Adipocyte (in vitro differentiated cells): Measurements from ENCODE around the gene MICU2.
"Not testable (repeated sequence)": the region's sequence is repeated elsewhere in the genome, so short reads cannot be mapped to it uniquely, and the experiment has no call there.

Experiments used
- DNase-seq: peaks from one replicate; pipeline ENCODE4 v3.0.0-alpha.2; 2015; ENCODE audit warnings: low read depth
- H3K27me3 ChIP-seq: replicated peaks from 2 replicates; pipeline ENCODE4 v1.7.0; 2013; ENCODE audit warnings: mild to moderate bottlenecking, low read length, moderate library complexity; ENCODE audit not compliant: control insufficient read depth, insufficient read depth
- H3K36me3 ChIP-seq: 2 replicates; pipeline ENCODE4 v1.7.0; 2013; ENCODE audit warnings: low read length, mild to moderate bottlenecking, moderate library complexity; ENCODE audit not compliant: control insufficient read depth, insufficient read depth, severe bottlenecking
- H3K4me1 ChIP-seq: 2 replicates; pipeline ENCODE4 v1.7.0; 2013; ENCODE audit warnings: mild to moderate bottlenecking, low read length, moderate library complexity; ENCODE audit not compliant: control insufficient read depth, insufficient read depth
- H3K4me3 ChIP-seq: 2 replicates; pipeline ENCODE4 v1.7.0; 2013; ENCODE audit warnings: mild to moderate bottlenecking, low read length, moderate library complexity
- H3K9ac ChIP-seq: 2 replicates; pipeline ENCODE4 v1.7.0; 2013; ENCODE audit warnings: mild to moderate bottlenecking, low read length, moderate library complexity
- H3K9me3 ChIP-seq: 2 replicates; pipeline ENCODE4 v1.7.0; 2013; ENCODE audit warnings: mild to moderate bottlenecking, low read length, moderate library complexity; ENCODE audit not compliant: control insufficient read depth

MICU2 gene

GRCh38 chr13:21569686-21570085 is 34.3 kb downstream of the MICU2 start:
- DNase-seq: no peak
- H3K9ac ChIP-seq: no peak overlapping the region
- H3K9me3 ChIP-seq: no peaks in the 10 kb centered on the region
- no peaks in the 10 kb centered on the region for H3K4me1 ChIP-seq
- H3K36me3 ChIP-seq: peaks cover 10% of the 10 kb centered on the region
- no peaks in the 10 kb centered on the region for H3K27me3 ChIP-seq
- H3K4me3 ChIP-seq: no peak overlapping the region

- no peak overlapping the region for H3K9ac ChIP-seq
- H3K4me1 ChIP-seq: no peaks in the 10 kb centered on the region
- no peaks in the 10 kb centered on the region for H3K9me3 ChIP-seq
- H3K27me3 ChIP-seq: no peaks in the 10 kb centered on the region
- peaks cover 19% of the 10 kb centered on the region for H3K36me3 ChIP-seq
- no peak overlapping the region for H3K4me3 ChIP-seq
- DNase-seq: no peak
Observed at GRCh38 chr13:21568854-21569253, 35.1 kb downstream of the MICU2 start.

GRCh38 chr13:21567714-21568113 is 36.3 kb downstream of the MICU2 start:
- no peak for DNase-seq
- Histone ChIP-seq H3K9ac (no peak overlapping the region), H3K36me3 (peaks cover 23% of the 10 kb centered on the region)

GRCh38 chr13:21557995-21558394 is 46.0 kb downstream of the MICU2 start:
- Histone ChIP-seq H3K4me1 (peaks cover 18% of the 10 kb centered on the region), H3K9ac (no peak overlapping the region), H3K36me3 (peaks cover 2% of the 10 kb centered on the region), H3K9me3 (no peaks in the 10 kb centered on the region), H3K4me3 (no peak overlapping the region), H3K27me3 (no peaks in the 10 kb centered on the region)
- no peak for DNase-seq

More at GRCh38 chr13:21567714-21568113, 36.3 kb downstream of the MICU2 start:
- H3K4me1 ChIP-seq: no peaks in the 10 kb centered on the region
- no peaks in the 10 kb centered on the region for H3K9me3 ChIP-seq
- H3K27me3 ChIP-seq: no peaks in the 10 kb centered on the region
- H3K4me3 ChIP-seq: no peak overlapping the region

GRCh38 chr13:21556051-21556450 is 47.9 kb downstream of the MICU2 start:
- H3K9me3 ChIP-seq: no peaks in the 10 kb centered on the region
- H3K4me1 ChIP-seq: peaks cover 18% of the 10 kb centered on the region
- H3K27me3 ChIP-seq: no peaks in the 10 kb centered on the region
- peak overlapping the region; percentile 32 for H3K9ac ChIP-seq
- H3K36me3 ChIP-seq: no peaks in the 10 kb centered on the region
- H3K4me3 ChIP-seq: peak overlapping the region; percentile 66
- DNase-seq: peak; percentile 19

GRCh38 chr13:21553261-21553660 is 50.7 kb downstream of the MICU2 start:
- not testable (repeated sequence) for H3K4me3 ChIP-seq, H3K36me3 ChIP-seq, H3K9ac ChIP-seq, DNase-seq, H3K27me3 ChIP-seq, H3K9me3 ChIP-seq
- H3K4me1 ChIP-seq: peaks cover 18% of the 10 kb centered on the region

- Histone ChIP-seq H3K27me3 (no peaks in the 10 kb centered on the region), H3K4me3 (no peak overlapping the region), H3K9me3 (no peaks in the 10 kb centered on the region), H3K4me1 (peaks cover 10% of the 10 kb centered on the region), H3K9ac (no peak overlapping the region), H3K36me3 (no peaks in the 10 kb centered on the region)
- no peak for DNase-seq
Observed at GRCh38 chr13:21550918-21551317, 53.1 kb downstream of the MICU2 start.

GRCh38 chr13:21549633-21550032 is 54.3 kb downstream of the MICU2 start:
- no peak overlapping the region for H3K4me3 ChIP-seq
- no peaks in the 10 kb centered on the region for H3K36me3 ChIP-seq
- H3K27me3 ChIP-seq: no peaks in the 10 kb centered on the region
- no peak overlapping the region for H3K9ac ChIP-seq
- H3K4me1 ChIP-seq: peaks cover 5% of the 10 kb centered on the region
- no peak for DNase-seq
- no peaks in the 10 kb centered on the region for H3K9me3 ChIP-seq

GRCh38 chr13:21548577-21548976 is 55.4 kb downstream of the MICU2 start:
- Histone ChIP-seq H3K9ac (no peak overlapping the region), H3K4me1 (peaks cover 5% of the 10 kb centered on the region), H3K27me3 (no peaks in the 10 kb centered on the region), H3K9me3 (no peaks in the 10 kb centered on the region), H3K4me3 (no peak overlapping the region), H3K36me3 (no peaks in the 10 kb centered on the region)
- no peak for DNase-seq

- H3K4me3 ChIP-seq: no peak overlapping the region
- no peaks in the 10 kb centered on the region for H3K36me3 ChIP-seq
- no peaks in the 10 kb centered on the region for H3K9me3 ChIP-seq
- no peaks in the 10 kb centered on the region for H3K27me3 ChIP-seq
- peak; percentile 62 for DNase-seq
- peaks cover 16% of the 10 kb centered on the region for H3K4me1 ChIP-seq
- H3K9ac ChIP-seq: no peak overlapping the region
Observed at GRCh38 chr13:21546372-21546771, 57.6 kb downstream of the MICU2 start.

- Histone ChIP-seq H3K9ac (no peak overlapping the region), H3K4me3 (no peak overlapping the region), H3K4me1 (peaks cover 16% of the 10 kb centered on the region), H3K36me3 (no peaks in the 10 kb centered on the region), H3K9me3 (no peaks in the 10 kb centered on the region), H3K27me3 (no peaks in the 10 kb centered on the region)
- no peak for DNase-seq
Observed at GRCh38 chr13:21544515-21544914, 59.5 kb downstream of the MICU2 start.

GRCh38 chr13:21542563-21542962 is 61.4 kb downstream of the MICU2 start:
- Histone ChIP-seq H3K9ac (no peak overlapping the region), H3K36me3 (no peaks in the 10 kb centered on the region), H3K4me1 (peaks cover 17% of the 10 kb centered on the region), H3K9me3 (no peaks in the 10 kb centered on the region), H3K27me3 (no peaks in the 10 kb centered on the region), H3K4me3 (no peak overlapping the region)
- DNase-seq: peak; percentile 17
